M059J (cell line): ENCODE results near the gene FLYWCH2. TPM values are rescaled to one million over a fixed set of nuclear protein-coding genes. Genes with fewer than 3 reads are reported as not detected.

ENCODE experiments used
- DNase-seq: peaks from one replicate; pipeline ENCODE4 v3.0.0-alpha.2; 2012; ENCODE audit warnings: low read depth
- total RNA-seq: library from RNA; depleted of rRNA; stranded (reverse); fragments of >200 nt; shearing (Covaris generic); gene quantifications from 2 replicates; pipeline ENCODE4 v1.2.3, GENCODE V29; 2014

Gene FLYWCH2
- total RNA-seq, 1 experiment from 2014 or later, result 97.4 TPM

GRCh38 chr16:2853531-2854073 is 29.4 kb upstream of the FLYWCH2 start:
- DNase-seq, result no peak

- no peak for DNase-seq
Measured at GRCh38 chr16:2854700-2855309, 28.2 kb upstream of the FLYWCH2 start.

- no peak for DNase-seq
Measured at GRCh38 chr16:2855536-2855935, 27.5 kb upstream of the FLYWCH2 start.

GRCh38 chr16:2856061-2856670 is 26.8 kb upstream of the FLYWCH2 start:
- DNase-seq, result no peak

GRCh38 chr16:2856686-2857450 is 26.1 kb upstream of the FLYWCH2 start:
- DNase-seq, result no peak

- peak; percentile 14 for DNase-seq
Measured at GRCh38 chr16:2857451-2858244, 25.4 kb upstream of the FLYWCH2 start, which contains the start of gene PRSS22. PRSS22 (minus strand) TSS chr16:2858170; CDS start chr16:2858104, 66 bp downstream.

- DNase-seq, result no peak
Measured at GRCh38 chr16:2858245-2859025, 24.6 kb upstream of the FLYWCH2 start.

GRCh38 chr16:2859686-2860265 is 23.2 kb upstream of the FLYWCH2 start:
- no peak for DNase-seq

- peak; percentile 66 for DNase-seq
Measured at GRCh38 chr16:2860826-2861567, 22.0 kb upstream of the FLYWCH2 start.

- DNase-seq, result no peak
Measured at GRCh38 chr16:2865651-2866050, 17.4 kb upstream of the FLYWCH2 start.

GRCh38 chr16:2866431-2866830 is 16.6 kb upstream of the FLYWCH2 start:
- DNase-seq, result no peak

GRCh38 chr16:2867661-2867986 is 15.4 kb upstream of the FLYWCH2 start:
- no peak for DNase-seq

GRCh38 chr16:2867987-2868789 is 14.8 kb upstream of the FLYWCH2 start:
- peak; percentile 94 for DNase-seq

- no peak for DNase-seq
Measured at GRCh38 chr16:2871926-2872325, 11.1 kb upstream of the FLYWCH2 start.

- DNase-seq, result no peak
Measured at GRCh38 chr16:2874032-2874911, 8.7 kb upstream of the FLYWCH2 start.

- DNase-seq, result peak; percentile 69
Measured at GRCh38 chr16:2874912-2875362, 8.1 kb upstream of the FLYWCH2 start.

- no peak for DNase-seq
Measured at GRCh38 chr16:2879854-2880508, 3.0 kb upstream of the FLYWCH2 start.
